Panc1 (cell line): ENCODE measurements around the gene TAF5. TPM values are rescaled to one million over a fixed set of nuclear protein-coding genes. Genes with fewer than 3 reads are reported as not detected.
"Not testable (repeated sequence)": the region's sequence is repeated elsewhere in the genome, so short reads cannot be mapped to it uniquely, and the experiment has no call there.

Source experiments
- ATAC-seq: fragments of 200-7000 bp; cut with Tn5 transposase; 2 replicates; pipeline ENCODE4 v1.9.1; 2020; ENCODE audit warnings: mild to moderate bottlenecking, moderate library complexity
- BruUV-seq: library from RNA; stranded (reverse); fragments of 400-500 nt; replicated peaks from 2 replicates; lab custom pipeline; 2021; lab: Mats Ljungman, UMichigan
- CTCF ChIA-PET: fragments of 300-600 bp; sonication (Branson Sonifier 250); formaldehyde crosslinking; loops from one replicate; lab custom pipeline; 2022; ENCODE audit warnings: antibody characterized with exemption; lab: Charles Lee
- POLR2A ChIA-PET: fragments of 300-600 bp; sonication (Branson Sonifier 250); formaldehyde crosslinking; loops from one replicate; lab custom pipeline; 2022; ENCODE audit warnings: antibody characterized with exemption; lab: Charles Lee
- DNase-seq: peaks from one replicate; pipeline ENCODE4 v3.0.0-alpha.2; 2010; ENCODE audit warnings: low read depth, low spot score
- H3K27ac ChIP-seq: 2 replicates; pipeline ENCODE4 v1.5.1; 2011; ENCODE audit warnings: mild to moderate bottlenecking, low read length, inconsistent platforms
- H3K27me3 ChIP-seq: fragments of 200-500 bp; sonication (Bioruptor generic); 2 replicates; pipeline ENCODE4 v1.6.0; 2014; ENCODE audit warnings: low read length, inconsistent platforms; ENCODE audit not compliant: control insufficient read depth, insufficient read depth
- H3K36me3 ChIP-seq: fragments of 200-500 bp; sonication (Bioruptor generic); 2 replicates; pipeline ENCODE4 v1.5.1; 2014; ENCODE audit warnings: inconsistent platforms, mild to moderate bottlenecking, low read length, moderate library complexity; ENCODE audit not compliant: control insufficient read depth, insufficient read depth
- H3K4me1 ChIP-seq: 2 replicates; pipeline ENCODE4 v1.5.1; 2011; ENCODE audit warnings: inconsistent platforms, mild to moderate bottlenecking, low read length, moderate library complexity; ENCODE audit not compliant: control insufficient read depth, insufficient read depth
- H3K4me3 ChIP-seq, 2 experiments: 2 replicates each; pipeline ENCODE4 v1.5.1; 2011 to 2012; ENCODE audit warnings: low read depth in 2 of 2, low read length in 2 of 2, mild to moderate bottlenecking in 2 of 2, inconsistent platforms in 1 of 2, moderate library complexity in 1 of 2
- H3K9me3 ChIP-seq: fragments of 200-500 bp; sonication (Bioruptor generic); 2 replicates; pipeline ENCODE4 v1.5.1; 2014; ENCODE audit warnings: low read depth, mild to moderate bottlenecking, inconsistent platforms, low read length, moderate library complexity; ENCODE audit not compliant: control insufficient read depth, insufficient read depth
- CTCF ChIP-seq: fragments of 450-650 bp; IDR thresholded peaks from 2 replicates; pipeline ENCODE4 v1.5.1; 2017; ENCODE audit warnings: mild to moderate bottlenecking
- POLR2AphosphoS5 ChIP-seq: IDR thresholded peaks from 2 replicates; pipeline ENCODE4 v1.6.1; 2012; ENCODE audit warnings: mild to moderate bottlenecking, low read depth, low read length, moderate library complexity
- REST ChIP-seq, 2 experiments: IDR thresholded peaks; 2 replicates each; pipeline ENCODE4 v1.6.1; 2011 to 2012; ENCODE audit warnings: low read depth in 2 of 2, control low read depth in 1 of 2, low read length in 1 of 2, mild to moderate bottlenecking in 1 of 2, moderate library complexity in 1 of 2; ENCODE audit not compliant: insufficient read depth in 1 of 2
- SIN3A ChIP-seq: IDR thresholded peaks from 2 replicates; pipeline ENCODE4 v1.6.1; 2012; ENCODE audit warnings: low read depth, mild to moderate bottlenecking, low read length, moderate library complexity, borderline replicate concordance; ENCODE audit not compliant: insufficient read depth
- TCF7L2 ChIP-seq: IDR thresholded peaks from 2 replicates; pipeline ENCODE4 v1.6.1; 2011; ENCODE audit warnings: mild to moderate bottlenecking, low read depth, low read length, inconsistent platforms
- in situ Hi-C: cut with HindIII; loops from 2 replicates; pipeline ENCODE4 v1.10.0; 2016; ENCODE audit warnings: low sequenced_read_pairs, low pct_unique_long_range_greater_than_20kb
- intact Hi-C: fragments of 100-400 bp; cut with micrococcal nuclease; formaldehyde crosslinking; loops from one replicate; pipeline ENCODE4 v1.10.0; 2022; ENCODE audit not compliant: unreplicated experiment
- total RNA-seq: library from RNA; stranded (reverse); gene quantifications from one replicate; pipeline ENCODE4 v1.2.1, GENCODE V29; 2021; ENCODE audit not compliant: unreplicated experiment

Gene TAF5
- total RNA-seq, 1 experiment from 2014 or later, result 6.0 TPM

- peaks cover 68% of the 10 kb centered on the region for H3K36me3 ChIP-seq
- H3K4me3 ChIP-seq, result no peak overlapping the region
- BruUV-seq, result no TSS peak
- no peaks in the 10 kb centered on the region for H3K4me1 ChIP-seq
- in situ Hi-C loops (no loop called here), intact Hi-C loops (loop anchor here (2.0 kb wide), 1 partner anchor 68 kb away; no protein-coding TSS in a partner anchor)
- no peaks in the 10 kb centered on the region for H3K27me3 ChIP-seq
- peak; percentile 78; the same call in 1 of the 2 replicates for TF ChIP-seq CTCF
- TF ChIP-seq SIN3A, result no peak
- peak; percentile 25 for DNase-seq
- ChIA-PET POLR2A (no interaction called here), CTCF (interaction anchor here (0.7 kb wide), 2 partner anchors 13 to 70 kb away, joined by 3 read pairs; no protein-coding TSS in a partner anchor)
- H3K27ac ChIP-seq, result no peak overlapping the region
- ATAC-seq, result peak; percentile 60; the same call in 1 of the 2 replicates
- no peaks in the 10 kb centered on the region for H3K9me3 ChIP-seq
These were observed 48.8 kb downstream of the TAF5 start for GRCh38 chr10:103416436-103417147.

GRCh38 chr10:103417148-103417469 is 49.3 kb downstream of the TAF5 start:
- in situ Hi-C loops, POLR2A ChIA-PET, H3K4me3 ChIP-seq, H3K4me1 ChIP-seq, BruUV-seq, H3K9me3 ChIP-seq, H3K27me3 ChIP-seq, DNase-seq, H3K27ac ChIP-seq, ATAC-seq: not testable (repeated sequence)
- intact Hi-C loops, result loop anchor here (2.0 kb wide), 1 partner anchor 68 kb away; no protein-coding TSS in a partner anchor
- peaks cover 67% of the 10 kb centered on the region for H3K36me3 ChIP-seq
- CTCF ChIA-PET, result interaction anchor here (0.7 kb wide), 1 partner anchor 13 kb away, joined by 3 read pairs; no protein-coding TSS in a partner anchor

GRCh38 chr10:103417601-103418000 is 49.8 kb downstream of the TAF5 start:
- ChIA-PET POLR2A (no interaction called here), CTCF (interaction anchor here (0.7 kb wide), 1 partner anchor 14 kb away, joined by 3 read pairs; no protein-coding TSS in a partner anchor)
- peaks cover 70% of the 10 kb centered on the region for H3K36me3 ChIP-seq
- no peak for ATAC-seq
- no TSS peak for BruUV-seq
- no peak for DNase-seq
- TF ChIP-seq POLR2AphosphoS5, result no peak
- TF ChIP-seq TCF7L2, result no peak
- TF ChIP-seq SIN3A, result no peak
- intact Hi-C loops, result loop anchor here (2.0 kb wide), 1 partner anchor 67 kb away; no protein-coding TSS in a partner anchor
- no peak overlapping the region for H3K4me3 ChIP-seq
- no peak overlapping the region for H3K27ac ChIP-seq
- in situ Hi-C loops, result no loop called here
- H3K27me3 ChIP-seq, result no peaks in the 10 kb centered on the region
- no peaks in the 10 kb centered on the region for H3K9me3 ChIP-seq
- H3K4me1 ChIP-seq, result no peaks in the 10 kb centered on the region

GRCh38 chr10:103419101-103419500 is 51.3 kb downstream of the TAF5 start:
- ATAC-seq (no peak), DNase-seq (no peak)
- Histone ChIP-seq H3K9me3 (no peaks in the 10 kb centered on the region), H3K27ac (no peak overlapping the region), H3K36me3 (peaks cover 70% of the 10 kb centered on the region), H3K27me3 (no peaks in the 10 kb centered on the region), H3K4me3 (no peak overlapping the region), H3K4me1 (no peaks in the 10 kb centered on the region)
- no TSS peak for BruUV-seq
- intact Hi-C loops (no loop called here), in situ Hi-C loops (no loop called here)
- TF ChIP-seq SIN3A (no peak), POLR2AphosphoS5 (no peak), REST (IDR thresholded peaks at IDR 0.05; ENCODE audit: insufficient read depth in 1 of 2, low read depth in 2 of 2, low read length in 1 of 2) (no peak), TCF7L2 (no peak), CTCF (no peak)
- ChIA-PET POLR2A (no interaction called here), CTCF (no interaction called here)
